PC-3 (cell line): ENCODE results near the gene FGD3.

Experiments used
- CTCF ChIP-seq: fragments of 300-600 bp; sonication (generic); conservative IDR thresholded peaks from 2 replicates; pipeline ENCODE4 v1.5.1; 2017; ENCODE audit warnings: antibody characterized with exemption, low read depth, mild to moderate bottlenecking, low read length
- EZH2 ChIP-seq: fragments of 300-600 bp; sonication (generic); IDR thresholded peaks from one replicate; pipeline ENCODE4 v1.6.1; 2017; ENCODE audit warnings: antibody characterized with exemption, mild to moderate bottlenecking, low read length; ENCODE audit not compliant: unreplicated experiment
- EZH2phosphoT487 ChIP-seq: fragments of 300-600 bp; sonication (generic); IDR thresholded peaks from 2 replicates; pipeline ENCODE4 v1.6.1; 2018; ENCODE audit warnings: mild to moderate bottlenecking, antibody characterized with exemption, low read length, borderline replicate concordance

GRCh38 chr9:92974761-92975755 lies 27.7 kb downstream of the FGD3 start:
- no peak for TF ChIP-seq CTCF
- TF ChIP-seq EZH2phosphoT487, result no peak
- no peak for TF ChIP-seq EZH2
